K562 (cell line): Measurements from ENCODE around the gene CACNA2D3.

Experiments
- CSDE1 ChIP-seq, 2 experiments: fragments of 450-650 bp; IDR thresholded peaks; 2 replicates each; pipeline ENCODE4 v1.6.1; 2016; ENCODE audit warnings: mild to moderate bottlenecking in 1 of 2
- EZH2 ChIP-seq: IDR thresholded peaks from 2 replicates; pipeline ENCODE4 v1.6.1; 2012; ENCODE audit warnings: low read depth, mild to moderate bottlenecking, inconsistent platforms, low read length, borderline replicate concordance
- FOXM1 ChIP-seq, 2 experiments: fragments of 450-650 bp in 1 of 2; sonication (generic) in 1 of 2; formaldehyde crosslinking in 1 of 2; IDR thresholded peaks; 2 replicates each; pipeline versions ENCODE4 v1.6.1 to v1.9.0; 2017 to 2022; ENCODE audit warnings: low read depth in 2 of 2, mild to moderate bottlenecking in 2 of 2, missing genetic modification reagents in 1 of 2, moderate library complexity in 1 of 2
- JUNB ChIP-seq: fragments of 450-650 bp; formaldehyde crosslinking; conservative IDR thresholded peaks from 2 replicates; pipeline ENCODE4 v1.4.0; 2020; ENCODE audit warnings: mild to moderate bottlenecking
- MAFK ChIP-seq: IDR thresholded peaks from 2 replicates; pipeline ENCODE4 v1.6.1; 2011; ENCODE audit warnings: low read length, improper control_type of control experiment
- NCOR1 ChIP-seq: fragments of 450-650 bp; IDR thresholded peaks from 2 replicates; pipeline ENCODE4 v1.6.1; 2016; ENCODE audit warnings: mild to moderate bottlenecking, moderate library complexity
- POLR2A ChIP-seq: fragments of 450-650 bp; conservative IDR thresholded peaks from 2 replicates; pipeline ENCODE4 v1.6.1; 2016
- RAD21 ChIP-seq, 2 experiments: fragments of 250-450 bp in 1 of 2; fragments of 450-650 bp in 1 of 2; sonication (Bioruptor Pico) in 1 of 2; formaldehyde crosslinking in 1 of 2; IDR thresholded peaks in 1 of 2; conservative IDR thresholded peaks in 1 of 2; 2 replicates each; pipeline versions ENCODE4 v1.4.0 to v1.8.0; 2020 to 2022; ENCODE audit warnings: mild to moderate bottlenecking in 2 of 2, moderate library complexity in 1 of 2
- TCF7 ChIP-seq: sonication (generic); IDR thresholded peaks from 2 replicates; pipeline ENCODE4 v1.6.1; 2016; ENCODE audit warnings: antibody characterized with exemption, borderline replicate concordance
- ZFX ChIP-seq: sonication (generic); formaldehyde crosslinking; IDR thresholded peaks from 2 replicates; pipeline ENCODE4 v1.8.0; 2022; ENCODE audit warnings: mild to moderate bottlenecking, missing genetic modification reagents, moderate library complexity
- TF ChIP-seq, protein P1 (sequence below), 3 experiments: IDR thresholded peaks in 2 of 3; conservative IDR thresholded peaks in 1 of 3; 2 replicates each; pipeline ENCODE4 v1.5.1; 2011 to 2012; ENCODE audit warnings: low read length in 3 of 3, mild to moderate bottlenecking in 3 of 3, control low read depth in 2 of 3, improper control_type of control experiment in 1 of 3, inconsistent platforms in 1 of 3, low read depth in 1 of 3, mixed read lengths in 1 of 3, moderate library complexity in 1 of 3; ENCODE audit not compliant: insufficient read depth in 2 of 3

DNA sequence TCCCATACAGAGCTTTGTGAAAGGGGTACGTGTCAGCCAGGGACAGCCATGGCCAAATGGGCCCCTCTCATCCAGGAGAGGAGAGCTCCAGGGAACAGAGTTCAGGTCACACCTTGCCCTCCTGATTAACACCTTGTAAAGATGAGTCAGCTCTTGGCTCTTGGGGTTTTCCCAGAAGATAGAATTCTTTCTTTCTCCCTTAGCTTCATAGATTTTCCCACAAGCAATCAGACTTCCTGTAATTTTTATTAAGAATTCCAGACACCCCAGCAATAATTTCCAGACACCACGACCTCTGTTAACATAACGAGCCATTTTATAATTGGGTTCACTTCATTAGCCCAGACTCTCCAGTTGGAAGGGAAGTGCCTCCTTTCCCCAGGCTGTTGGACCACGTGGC lies 719.1 kb downstream of the CACNA2D3 start:
- TF ChIP-seq JUNB (CRISPR knock-in tag) (no peak), NCOR1 (no peak), RAD21 (CRISPR knock-in tag; conservative IDR thresholded peaks at IDR 0.05 in 1 of 2, IDR thresholded peaks at IDR 0.05 in 1 of 2) (no peak), TCF7 (no peak), POLR2A (no peak), CSDE1 (IDR thresholded peaks at IDR 0.05) (no peak), ZFX (CRISPR knock-in tag) (no peak), MAFK (no peak), FOXM1 (IDR thresholded peaks at IDR 0.05; ENCODE audit: low read depth) (no peak), FOXM1 (CRISPR knock-in tag; IDR thresholded peaks at IDR 0.05; ENCODE audit: low read depth) (no peak), EZH2 (no peak)
- TF ChIP-seq, protein P1, sequence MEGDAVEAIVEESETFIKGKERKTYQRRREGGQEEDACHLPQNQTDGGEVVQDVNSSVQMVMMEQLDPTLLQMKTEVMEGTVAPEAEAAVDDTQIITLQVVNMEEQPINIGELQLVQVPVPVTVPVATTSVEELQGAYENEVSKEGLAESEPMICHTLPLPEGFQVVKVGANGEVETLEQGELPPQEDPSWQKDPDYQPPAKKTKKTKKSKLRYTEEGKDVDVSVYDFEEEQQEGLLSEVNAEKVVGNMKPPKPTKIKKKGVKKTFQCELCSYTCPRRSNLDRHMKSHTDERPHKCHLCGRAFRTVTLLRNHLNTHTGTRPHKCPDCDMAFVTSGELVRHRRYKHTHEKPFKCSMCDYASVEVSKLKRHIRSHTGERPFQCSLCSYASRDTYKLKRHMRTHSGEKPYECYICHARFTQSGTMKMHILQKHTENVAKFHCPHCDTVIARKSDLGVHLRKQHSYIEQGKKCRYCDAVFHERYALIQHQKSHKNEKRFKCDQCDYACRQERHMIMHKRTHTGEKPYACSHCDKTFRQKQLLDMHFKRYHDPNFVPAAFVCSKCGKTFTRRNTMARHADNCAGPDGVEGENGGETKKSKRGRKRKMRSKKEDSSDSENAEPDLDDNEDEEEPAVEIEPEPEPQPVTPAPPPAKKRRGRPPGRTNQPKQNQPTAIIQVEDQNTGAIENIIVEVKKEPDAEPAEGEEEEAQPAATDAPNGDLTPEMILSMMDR (IDR thresholded peaks at IDR 0.05 in 2 of 3, conservative IDR thresholded peaks at IDR 0.05 in 1 of 3; ENCODE audit: insufficient read depth in 2 of 3, low read depth in 1 of 3, low read length in 3 of 3), result no peak
